Stimulated activated naive CD4-positive, alpha-beta T cell (primary cell): ENCODE data around the gene EMILIN1.

ENCODE experiments used
- DNase-seq, 6 experiments: peaks; one replicate each; lab custom pipeline; 2025; lab: John Stamatoyannopoulos, UW

The EMILIN1 gene

GRCh38 chr2:27122791-27123190 lies 44.4 kb downstream of the EMILIN1 start:
- no peak for DNase-seq

- peak; percentile 16 to 73 (median 49) for DNase-seq
These were observed 45.1 kb downstream of the EMILIN1 start, which contains the start of gene ABHD1 for GRCh38 chr2:27123302-27124150. Gene ABHD1 (plus strand): TSS chr2:27123815. CDS start chr2:27123949, 134 bp downstream.

- DNase-seq, result no peak
These were observed 46.7 kb downstream of the EMILIN1 start for GRCh38 chr2:27125104-27125503.

- DNase-seq, result no peak
These were observed 47.9 kb downstream of the EMILIN1 start for GRCh38 chr2:27126252-27126710.

GRCh38 chr2:27127883-27128667 lies 49.7 kb downstream of the EMILIN1 start:
- DNase-seq, result no peak

- no peak for DNase-seq
These were observed 50.5 kb downstream of the EMILIN1 start for GRCh38 chr2:27128668-27129571.

GRCh38 chr2:27130396-27130795 lies 52.0 kb downstream of the EMILIN1 start:
- no peak for DNase-seq

GRCh38 chr2:27131429-27131828 lies 53.0 kb downstream of the EMILIN1 start:
- no peak for DNase-seq

- peak in 2 of 6 experiments; percentile 29 to 31 for DNase-seq
These were observed 54.9 kb downstream of the EMILIN1 start for GRCh38 chr2:27133195-27133875.

- peak; percentile 92 to 98 (median 96) for DNase-seq
These were observed 55.7 kb downstream of the EMILIN1 start, which contains the start of gene PREB for GRCh38 chr2:27133905-27134780. Gene PREB (minus strand): TSS chr2:27134636. CDS start chr2:27134421, 215 bp downstream.

GRCh38 chr2:27134781-27135477 lies 56.5 kb downstream of the EMILIN1 start:
- DNase-seq, result no peak

- no peak for DNase-seq
These were observed 57.1 kb downstream of the EMILIN1 start for GRCh38 chr2:27135478-27135955.
